ENCODE measurements around the gene TSHZ1.

The TSHZ1 gene

GRCh38 chr18:75271952-75272351 is 61.4 kb downstream of the TSHZ1 start:
- no peak for TF ChIP-seq CTCF (IDR thresholded peaks at IDR 0.05; ENCODE audit: extremely low read depth, missing control alignments)
- DNase-seq (ENCODE audit: low spot score): no peak

- no peak for DNase-seq (ENCODE audit: low spot score)
- no peak for TF ChIP-seq CTCF (IDR thresholded peaks at IDR 0.05; ENCODE audit: extremely low read depth, missing control alignments)
Measured at GRCh38 chr18:75273817-75274216, 63.2 kb downstream of the TSHZ1 start.

GRCh38 chr18:75275226-75275625 is 64.6 kb downstream of the TSHZ1 start:
- TF ChIP-seq CTCF (IDR thresholded peaks at IDR 0.05; ENCODE audit: extremely low read depth, missing control alignments): no peak
- no peak for DNase-seq (ENCODE audit: low spot score)

GRCh38 chr18:75276818-75277609 is 66.4 kb downstream of the TSHZ1 start:
- no peak for DNase-seq (ENCODE audit: low spot score)
- TF ChIP-seq CTCF (IDR thresholded peaks at IDR 0.05; ENCODE audit: extremely low read depth, missing control alignments): no peak

GRCh38 chr18:75277610-75277928 is 67.0 kb downstream of the TSHZ1 start:
- DNase-seq (ENCODE audit: low spot score): no peak
- TF ChIP-seq CTCF (IDR thresholded peaks at IDR 0.05; ENCODE audit: extremely low read depth, missing control alignments): no peak

- TF ChIP-seq CTCF (IDR thresholded peaks at IDR 0.05; ENCODE audit: extremely low read depth, missing control alignments): no peak
- DNase-seq (ENCODE audit: low spot score): no peak
Measured at GRCh38 chr18:75279381-75279780, 68.8 kb downstream of the TSHZ1 start.

GRCh38 chr18:75280427-75281280 is 70.1 kb downstream of the TSHZ1 start:
- no peak for TF ChIP-seq CTCF (IDR thresholded peaks at IDR 0.05; ENCODE audit: extremely low read depth, missing control alignments)
- no peak for DNase-seq (ENCODE audit: low spot score)
